ENCODE results near the gene GGA1.

GGA1 gene

DNA sequence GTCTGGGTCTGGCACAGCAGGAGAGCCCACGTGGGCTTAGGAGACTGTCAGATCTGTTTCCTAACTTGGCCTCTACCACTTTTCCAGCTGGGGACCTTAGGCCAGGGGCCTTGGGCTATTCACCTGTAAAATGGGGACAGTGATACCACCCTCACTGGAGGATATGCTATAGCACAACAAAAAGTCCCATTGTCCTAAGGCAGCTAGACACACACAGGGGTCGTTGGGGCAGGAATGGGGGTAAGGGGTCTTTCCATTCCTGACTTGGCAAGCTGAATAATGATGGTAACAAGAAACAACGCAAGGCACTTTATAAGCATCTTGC is 28.3 kb downstream of the GGA1 start:
- Histone ChIP-seq H3K36me3 (peaks cover 2% of the 10 kb centered on the region), H3K4me3 (ENCODE audit: low read depth, low read length) (no peak overlapping the region), H3K27ac (no peak overlapping the region), H3K27me3 (ENCODE audit: insufficient read depth, low read depth, severe bottlenecking) (no peaks in the 10 kb centered on the region), H3K9me3 (ENCODE audit: severe bottlenecking) (no peaks in the 10 kb centered on the region)
- TF ChIP-seq, protein P1, sequence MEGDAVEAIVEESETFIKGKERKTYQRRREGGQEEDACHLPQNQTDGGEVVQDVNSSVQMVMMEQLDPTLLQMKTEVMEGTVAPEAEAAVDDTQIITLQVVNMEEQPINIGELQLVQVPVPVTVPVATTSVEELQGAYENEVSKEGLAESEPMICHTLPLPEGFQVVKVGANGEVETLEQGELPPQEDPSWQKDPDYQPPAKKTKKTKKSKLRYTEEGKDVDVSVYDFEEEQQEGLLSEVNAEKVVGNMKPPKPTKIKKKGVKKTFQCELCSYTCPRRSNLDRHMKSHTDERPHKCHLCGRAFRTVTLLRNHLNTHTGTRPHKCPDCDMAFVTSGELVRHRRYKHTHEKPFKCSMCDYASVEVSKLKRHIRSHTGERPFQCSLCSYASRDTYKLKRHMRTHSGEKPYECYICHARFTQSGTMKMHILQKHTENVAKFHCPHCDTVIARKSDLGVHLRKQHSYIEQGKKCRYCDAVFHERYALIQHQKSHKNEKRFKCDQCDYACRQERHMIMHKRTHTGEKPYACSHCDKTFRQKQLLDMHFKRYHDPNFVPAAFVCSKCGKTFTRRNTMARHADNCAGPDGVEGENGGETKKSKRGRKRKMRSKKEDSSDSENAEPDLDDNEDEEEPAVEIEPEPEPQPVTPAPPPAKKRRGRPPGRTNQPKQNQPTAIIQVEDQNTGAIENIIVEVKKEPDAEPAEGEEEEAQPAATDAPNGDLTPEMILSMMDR (IDR thresholded peaks at IDR 0.05; ENCODE audit: low read depth, low read length), result no peak
- no peak for DNase-seq

DNA sequence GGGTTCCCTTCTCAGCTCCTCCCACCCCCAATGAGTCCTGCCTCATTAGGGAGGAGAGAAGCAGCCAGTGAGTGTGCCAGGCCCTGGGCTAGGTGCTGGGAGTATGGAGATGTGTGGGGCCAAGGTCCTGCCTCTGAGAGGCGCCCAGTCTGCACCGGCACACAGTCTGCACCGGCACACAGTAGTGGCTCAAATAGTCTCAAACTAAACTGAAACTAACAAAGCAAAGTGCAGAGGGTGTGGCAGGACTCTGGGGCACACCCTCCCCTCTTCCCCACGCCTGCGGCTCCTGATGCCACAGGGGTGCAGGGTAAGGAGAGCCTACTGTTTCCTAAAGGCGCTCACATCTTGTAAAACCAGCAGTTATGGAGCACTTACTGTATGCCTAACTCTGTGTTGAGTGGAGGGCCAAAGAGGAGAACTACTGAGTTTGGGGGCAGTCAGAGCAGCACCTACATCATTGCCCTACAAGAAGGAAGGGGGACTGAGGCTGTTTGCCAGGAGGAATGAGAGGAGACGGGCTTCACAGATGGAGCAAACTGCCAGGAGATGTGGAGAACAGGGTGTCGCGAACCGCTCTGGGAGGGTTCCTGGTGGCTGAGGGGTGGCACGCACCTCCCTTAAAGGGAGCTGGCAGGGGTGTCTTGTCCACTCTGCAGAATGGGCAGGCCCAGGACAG is 29.9 kb downstream of the GGA1 start:
- Histone ChIP-seq H3K9me3 (ENCODE audit: severe bottlenecking) (no peaks in the 10 kb centered on the region), H3K36me3 (peaks cover 7% of the 10 kb centered on the region), H3K27ac (no peak overlapping the region; the same call in 1 of the 2 replicates), H3K4me3 (ENCODE audit: low read depth, low read length) (no peak overlapping the region; the same call in 1 of the 2 replicates), H3K27me3 (ENCODE audit: insufficient read depth, low read depth, severe bottlenecking) (no peaks in the 10 kb centered on the region)
- TF ChIP-seq, protein P1 (IDR thresholded peaks at IDR 0.05; ENCODE audit: low read depth, low read length), result no peak
- no peak for DNase-seq

DNA sequence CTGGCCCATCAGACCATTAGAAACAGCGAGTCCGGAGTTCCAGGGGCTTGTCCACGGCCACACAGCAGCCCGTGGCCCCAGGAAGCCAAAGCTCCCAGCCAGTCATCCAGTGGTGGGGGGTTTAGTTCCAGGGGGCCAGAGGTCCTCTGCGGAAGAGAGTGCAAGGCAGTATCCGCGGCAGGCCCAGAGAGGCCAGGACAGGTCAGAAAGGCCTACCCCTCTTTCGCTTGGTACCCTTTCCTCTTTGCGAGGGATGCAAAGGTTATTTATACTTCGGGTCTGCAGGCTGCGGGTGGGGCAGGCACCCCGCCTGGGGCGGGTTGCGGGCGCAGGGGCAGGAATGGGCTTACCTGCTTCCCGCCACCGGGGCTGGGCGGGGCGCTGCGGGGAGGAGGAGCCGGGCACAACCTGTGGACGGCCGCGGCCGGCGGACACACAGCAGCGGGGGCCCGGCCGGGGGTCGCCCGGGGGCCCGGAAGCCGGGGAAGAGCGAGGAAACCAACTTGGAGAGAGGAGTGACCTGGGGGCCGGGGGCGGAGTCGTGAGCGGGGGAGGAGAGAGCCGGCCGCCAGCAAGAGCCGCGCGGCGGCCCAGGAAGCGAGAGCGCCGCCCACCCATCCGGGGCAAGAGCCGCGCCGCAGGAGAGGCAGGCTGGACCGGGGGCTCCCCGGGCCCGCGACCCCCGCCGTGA is 30.6 kb downstream of the GGA1 start, which contains the start of gene SH3BP1:
TSS of gene SH3BP1 (plus strand) at position 600 of the 691 bp plus-strand sequence. CDS start 119 bp downstream, outside the sequence.
- no peaks in the 10 kb centered on the region for H3K9me3 ChIP-seq (ENCODE audit: severe bottlenecking)
- no peaks in the 10 kb centered on the region for H3K27me3 ChIP-seq (ENCODE audit: insufficient read depth, low read depth, severe bottlenecking)
- H3K4me3 ChIP-seq (ENCODE audit: low read depth, low read length), result peak within 1 kb of the TSS; percentile 71
- TF ChIP-seq, protein P1 (IDR thresholded peaks at IDR 0.05; ENCODE audit: low read depth, low read length), result no peak
- H3K36me3 ChIP-seq, result peaks cover 9% of the 10 kb centered on the region
- peak; percentile 55 for DNase-seq
- H3K27ac ChIP-seq, result peak within 1 kb of the TSS; percentile 45; the same call in 1 of the 2 replicates

DNA sequence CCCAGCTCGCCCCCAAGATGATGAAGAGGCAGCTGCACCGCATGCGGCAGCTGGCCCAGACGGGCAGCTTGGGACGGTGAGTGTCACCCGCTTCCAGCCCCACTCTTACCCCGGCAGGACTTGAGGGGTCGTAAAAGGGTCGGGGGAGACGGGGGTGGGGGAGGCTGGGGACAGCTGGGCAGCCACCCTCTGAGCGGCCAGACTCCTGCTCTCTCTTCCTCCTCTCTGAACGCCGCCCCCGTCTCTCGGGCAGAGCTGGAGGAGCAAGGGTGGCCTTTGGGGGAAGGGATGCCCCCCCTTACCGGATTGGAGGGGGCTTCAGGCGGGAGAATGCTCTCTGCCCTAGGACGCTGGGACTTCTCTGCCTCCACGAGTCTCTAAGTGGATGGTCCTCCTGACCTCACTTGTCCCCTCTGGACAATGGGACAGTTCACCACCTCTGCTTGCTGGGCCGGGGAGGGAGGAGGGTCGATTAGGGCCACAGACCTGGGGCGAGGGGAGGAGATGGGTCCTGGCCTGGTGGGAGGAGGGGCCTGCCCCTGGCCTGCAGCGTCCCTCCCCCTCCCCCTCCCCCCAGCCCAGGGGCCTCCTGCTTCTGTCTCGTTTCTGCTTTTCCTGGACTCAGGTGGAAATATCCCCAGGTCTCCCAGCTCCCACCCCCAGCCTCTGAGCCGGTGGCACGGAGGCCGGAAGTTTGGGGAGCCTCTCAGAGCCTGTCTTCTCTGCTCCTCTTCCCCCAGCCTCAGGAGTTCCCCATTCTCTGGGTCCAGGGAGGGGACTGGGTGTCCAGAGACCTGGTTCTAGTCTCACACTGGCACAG is 31.3 kb downstream of the GGA1 start:
- H3K27ac ChIP-seq, result peak overlapping the region; percentile 45; the same call in 1 of the 2 replicates
- no peaks in the 10 kb centered on the region for H3K9me3 ChIP-seq (ENCODE audit: severe bottlenecking)
- peak overlapping the region; percentile 71 for H3K4me3 ChIP-seq (ENCODE audit: low read depth, low read length)
- peaks cover 9% of the 10 kb centered on the region for H3K36me3 ChIP-seq
- DNase-seq, result no peak
- TF ChIP-seq, protein P1 (IDR thresholded peaks at IDR 0.05; ENCODE audit: low read depth, low read length), result no peak
- no peaks in the 10 kb centered on the region for H3K27me3 ChIP-seq (ENCODE audit: insufficient read depth, low read depth, severe bottlenecking)

DNA sequence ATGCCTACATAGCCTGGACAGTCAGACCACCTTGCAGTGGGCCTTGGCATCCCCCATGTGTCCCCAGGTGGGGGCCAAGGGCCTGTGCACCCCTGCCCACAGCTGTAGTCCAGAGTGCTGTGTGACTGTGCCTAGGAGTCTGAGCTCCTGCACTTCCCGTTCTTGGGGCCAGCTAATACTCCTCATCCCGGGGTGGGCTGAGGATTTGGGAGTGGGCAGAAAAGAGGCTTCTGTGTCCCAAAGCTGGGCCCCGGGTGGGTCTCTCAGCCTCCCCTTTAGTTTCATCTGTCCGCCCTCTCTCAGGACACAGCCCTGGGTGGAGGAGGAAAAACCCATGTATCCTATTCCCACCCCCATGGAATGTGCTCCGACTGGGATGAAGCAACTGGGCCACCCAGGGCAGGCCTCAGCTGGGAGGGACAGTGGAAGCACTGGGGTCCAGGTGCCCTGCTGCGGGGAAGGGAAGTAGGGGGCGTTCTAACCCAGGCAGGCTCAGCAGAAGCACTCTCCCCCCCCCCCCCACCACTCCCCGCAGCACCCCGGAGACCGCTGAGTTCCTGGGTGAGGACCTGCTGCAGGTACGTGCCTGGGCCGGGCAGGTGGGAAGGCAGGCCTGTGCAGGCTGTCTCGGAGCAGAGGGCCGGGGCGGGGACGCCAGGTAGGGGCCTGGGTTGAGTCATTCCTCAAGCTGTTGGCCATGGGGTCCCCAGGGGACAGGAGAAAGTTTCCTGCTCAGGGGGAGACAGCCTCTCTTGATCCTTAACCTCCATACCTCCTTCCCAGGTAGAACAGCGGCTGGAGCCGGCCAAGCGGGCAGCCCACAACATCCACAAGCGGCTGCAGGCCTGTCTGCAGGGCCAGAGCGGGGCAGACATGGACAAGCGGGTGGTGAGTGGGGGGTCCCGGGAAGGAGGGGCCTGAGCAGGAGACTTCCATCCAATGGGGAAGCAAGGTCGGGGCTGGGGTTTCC is 32.2 kb downstream of the GGA1 start:
- Histone ChIP-seq H3K27me3 (ENCODE audit: insufficient read depth, low read depth, severe bottlenecking) (no peaks in the 10 kb centered on the region), H3K9me3 (ENCODE audit: severe bottlenecking) (no peaks in the 10 kb centered on the region), H3K36me3 (peaks cover 9% of the 10 kb centered on the region), H3K4me3 (ENCODE audit: low read depth, low read length) (peak overlapping the region; percentile 71; the same call in 1 of the 2 replicates), H3K27ac (no peak overlapping the region)
- TF ChIP-seq, protein P1 (IDR thresholded peaks at IDR 0.05; ENCODE audit: low read depth, low read length), result no peak
- no peak for DNase-seq

Measured in WERI-Rb-1 (cell line).